HG03378 (cell line): Measurements from ENCODE around the gene KCNC2.

Experiments used
- ATAC-seq: cut with Tn5 transposase; IDR thresholded peaks from one replicate; pipeline ENCODE4 v1.9.1; 2021; ENCODE audit warnings: mild to moderate bottlenecking, moderate library complexity; ENCODE audit not compliant: unreplicated experiment

Gene KCNC2

DNA sequence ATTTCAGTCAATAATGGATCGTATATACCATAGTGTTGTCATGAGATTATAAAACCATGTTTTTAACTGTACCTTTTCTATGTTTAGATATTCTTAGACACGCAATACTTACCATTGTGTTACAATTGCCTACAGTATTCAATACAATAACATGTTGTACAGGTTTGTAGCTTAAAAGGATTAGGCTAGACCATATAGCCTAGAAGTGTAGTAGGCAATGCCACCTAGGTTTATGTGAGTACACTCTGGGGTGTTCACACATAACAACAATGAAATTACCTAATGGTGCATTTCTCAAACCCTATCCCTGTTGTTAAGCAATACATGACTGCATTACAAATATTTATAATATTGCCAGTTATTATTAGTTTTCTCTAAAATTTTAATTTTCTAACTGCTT, 144.2 kb downstream of the KCNC2 start:
- ATAC-seq = no peak

- no peak for ATAC-seq
These were observed 146.9 kb downstream of the KCNC2 start for GRCh38 chr12:75062691-75063090.

DNA sequence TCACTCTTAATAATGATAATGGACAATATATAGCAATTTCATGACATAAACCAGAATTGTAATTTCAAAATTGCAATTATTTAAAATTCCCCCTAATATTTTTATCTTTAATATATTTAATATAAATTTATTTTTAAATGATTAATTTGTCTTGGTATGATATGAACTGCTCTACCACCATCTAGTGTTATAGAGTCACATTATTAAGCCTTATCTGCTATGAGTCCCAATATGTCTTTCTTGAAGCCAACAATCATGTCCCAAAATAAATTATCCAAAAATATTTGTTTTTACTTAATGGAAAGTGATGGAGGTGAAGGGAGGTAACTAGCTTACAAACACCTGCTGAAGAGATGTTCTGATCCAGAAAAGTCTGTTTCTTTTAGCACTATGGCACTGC, 151.4 kb downstream of the KCNC2 start:
- ATAC-seq = no peak

DNA sequence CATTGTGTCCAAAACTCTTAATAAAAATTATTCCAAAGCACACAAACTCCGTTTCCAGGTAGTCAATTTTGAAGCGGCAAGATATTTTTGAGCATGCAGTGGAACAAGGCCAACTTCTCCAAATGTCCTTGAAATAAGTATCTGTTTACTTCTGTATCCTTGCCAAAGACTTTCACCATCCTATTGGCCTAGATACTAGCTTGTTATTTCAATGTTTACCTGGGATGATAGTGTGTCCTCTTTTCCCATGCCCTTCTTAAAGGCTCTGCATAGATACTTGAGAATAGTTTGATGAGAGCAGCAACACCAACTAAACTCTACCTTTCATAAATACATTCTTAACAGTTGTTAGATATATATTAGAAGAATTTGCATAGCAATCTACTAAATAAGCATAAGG, 160.9 kb downstream of the KCNC2 start:
- no peak for ATAC-seq

DNA sequence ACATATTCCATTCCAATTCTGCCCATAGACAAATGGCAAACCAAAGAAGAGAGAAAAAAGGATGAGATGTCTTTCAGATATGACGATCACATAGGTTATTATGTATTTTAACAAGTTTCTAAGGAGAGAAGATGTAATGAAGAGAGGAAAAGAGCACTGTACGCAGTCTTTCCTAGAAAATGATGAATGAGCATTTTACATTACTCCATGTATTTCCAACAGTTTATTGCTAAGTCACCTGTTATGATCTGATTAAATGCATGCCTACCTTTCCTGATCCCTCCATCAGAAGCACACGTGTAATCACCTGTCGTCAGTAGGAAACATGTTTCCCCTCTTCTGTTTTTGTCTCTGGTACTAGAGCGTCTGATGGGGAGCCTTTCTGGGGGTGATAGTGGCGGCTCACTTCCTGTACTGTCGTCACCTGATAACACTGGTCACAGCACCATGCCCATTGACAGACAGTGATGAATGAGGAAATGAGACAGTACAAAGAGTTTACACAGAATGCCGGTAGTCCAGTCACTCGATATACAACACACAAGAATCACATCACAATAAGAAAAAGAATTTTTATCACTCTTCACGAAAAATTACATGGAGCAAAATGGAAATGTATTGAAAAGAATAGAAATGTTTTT, 161.6 kb downstream of the KCNC2 start:
- ATAC-seq = no peak

DNA sequence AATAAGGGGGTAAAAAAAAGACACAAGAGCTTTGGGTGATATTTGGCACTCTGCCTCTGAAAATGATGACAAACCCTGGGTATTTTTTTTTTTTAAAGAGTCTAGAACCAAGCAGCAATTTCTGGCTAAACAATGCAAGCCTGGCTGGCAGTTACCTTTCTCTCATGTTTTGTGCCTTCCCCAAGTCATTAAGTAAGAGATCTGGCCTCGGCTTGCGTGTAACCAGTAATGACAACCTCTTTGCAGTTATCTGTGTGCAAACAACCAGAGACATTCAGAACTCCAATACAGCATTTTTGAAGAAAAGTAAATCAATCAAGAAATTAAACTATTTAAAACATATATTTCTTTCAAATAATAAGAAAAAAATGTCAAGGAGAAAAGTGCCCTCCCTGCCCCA, 167.5 kb downstream of the KCNC2 start:
- ATAC-seq = no peak

DNA sequence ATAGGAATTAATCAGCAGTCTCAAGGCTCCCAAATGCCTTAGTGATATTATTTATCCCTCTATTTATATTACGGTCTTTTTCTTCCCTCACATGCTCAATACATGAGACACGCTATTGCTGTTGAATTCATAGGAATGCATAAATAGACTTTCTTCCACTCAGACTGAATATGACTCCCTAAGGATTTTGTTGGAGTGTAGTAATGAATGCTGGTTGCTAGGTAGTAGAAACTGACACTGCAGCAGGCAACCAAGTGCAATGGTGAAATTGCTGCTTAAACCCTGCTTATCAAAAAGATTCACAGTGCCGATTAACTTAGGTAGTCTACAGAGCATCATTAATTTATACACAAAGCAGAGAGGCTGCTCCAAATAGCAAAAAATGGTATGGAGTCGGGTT, 168.2 kb downstream of the KCNC2 start:
- no peak for ATAC-seq

DNA sequence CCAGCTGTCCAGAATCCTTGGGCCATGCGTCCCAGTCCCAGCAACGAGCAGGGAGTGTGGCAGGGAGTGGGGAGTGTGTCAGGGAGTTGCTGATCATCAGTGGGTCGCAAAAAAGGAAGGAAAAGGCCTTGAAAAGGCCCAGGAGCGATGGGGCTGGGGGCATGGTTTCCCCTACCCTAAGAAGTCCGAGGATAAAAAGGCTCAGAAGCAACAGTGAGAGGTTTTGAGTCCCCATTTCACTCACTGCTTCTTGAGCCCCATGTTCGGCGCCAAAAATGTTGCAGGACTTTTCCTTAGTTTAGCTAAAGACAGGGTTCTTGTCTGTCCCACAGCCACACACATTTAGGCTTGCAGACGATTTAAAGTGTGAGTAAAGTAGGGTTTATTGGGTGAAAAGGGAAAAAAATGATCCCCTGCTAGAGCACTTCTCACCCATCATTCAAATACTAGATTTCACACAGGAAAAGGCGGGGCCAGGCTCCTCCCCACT, 189.5 kb downstream of the KCNC2 start:
- ATAC-seq = no peak

- ATAC-seq = no peak
These were observed 198.5 kb downstream of the KCNC2 start for GRCh38 chr12:75011120-75011519.

DNA sequence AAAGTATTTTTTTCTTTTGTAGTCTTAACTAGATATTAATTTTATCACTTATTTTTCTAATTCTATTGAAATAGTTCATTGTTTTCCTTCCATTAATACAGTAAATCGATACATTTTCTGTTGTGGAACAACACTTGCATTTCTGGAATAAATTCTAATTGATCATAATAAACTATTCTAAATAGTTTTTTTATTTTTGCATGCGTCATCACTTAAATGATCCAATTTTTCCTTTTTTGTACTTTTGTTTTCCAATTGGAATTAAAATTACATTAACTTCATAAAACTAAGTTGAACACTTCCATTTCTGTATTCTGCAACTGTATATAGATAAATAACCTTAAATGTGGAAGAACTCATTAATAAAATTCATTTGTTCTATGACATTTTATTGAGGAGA, 202.5 kb downstream of the KCNC2 start:
- no peak for ATAC-seq

- no peak for ATAC-seq
These were observed 209.5 kb downstream of the KCNC2 start for GRCh38 chr12:75000120-75000519.

GRCh38 chr12:74999474-74999873, 210.2 kb downstream of the KCNC2 start:
- no peak for ATAC-seq
